HG03060 (cell line): ENCODE measurements around the gene MRPL9.

Source experiments
- ATAC-seq: cut with Tn5 transposase; IDR thresholded peaks from one replicate; pipeline ENCODE4 v1.9.1; 2021; ENCODE audit warnings: low read depth, moderate number of reproducible peaks; ENCODE audit not compliant: unreplicated experiment

Gene MRPL9

GRCh38 chr1:151713874-151714273 lies 49.4 kb downstream of the MRPL9 start:
- no peak for ATAC-seq

GRCh38 chr1:151713044-151713443 lies 50.3 kb downstream of the MRPL9 start:
- ATAC-seq: no peak

- no peak for ATAC-seq
These were observed 51.3 kb downstream of the MRPL9 start for GRCh38 chr1:151711951-151712350.

- no peak for ATAC-seq
These were observed 52.1 kb downstream of the MRPL9 start for GRCh38 chr1:151711044-151711800.

GRCh38 chr1:151710187-151710840 lies 53.0 kb downstream of the MRPL9 start:
- no peak for ATAC-seq
